SK-N-SH treated with all-trans-retinoic acid at 6 μM for 48 hours (cell line): ENCODE results near the gene DNAJB1.

Experiments used
- ARNTL ChIP-seq: fragments of 450-650 bp; formaldehyde crosslinking; IDR thresholded peaks from 2 replicates; pipeline ENCODE4 v1.5.0; 2020; ENCODE audit warnings: low read depth, mild to moderate bottlenecking, moderate library complexity, borderline replicate concordance
- CSDC2 ChIP-seq: fragments of 250-450 bp; sonication (Bioruptor Pico); IDR thresholded peaks from 2 replicates; pipeline ENCODE4 v1.5.0; 2020; ENCODE audit warnings: mild to moderate bottlenecking, moderate library complexity
- OSR1 ChIP-seq: fragments of 250-450 bp; sonication (Bioruptor Pico); IDR thresholded peaks from 2 replicates; pipeline ENCODE4 v1.8.0; 2022; ENCODE audit warnings: moderate library complexity, mild to moderate bottlenecking, inconsistent platforms
- PATZ1 ChIP-seq: fragments of 250-450 bp; sonication (Bioruptor Pico); IDR thresholded peaks from 2 replicates; pipeline ENCODE4 v1.8.0; 2020; ENCODE audit warnings: mild to moderate bottlenecking, moderate library complexity, borderline replicate concordance
- RARB ChIP-seq: fragments of 250-450 bp; sonication (Bioruptor Pico); IDR thresholded peaks from 2 replicates; pipeline ENCODE4 v1.8.0; 2021; ENCODE audit warnings: mild to moderate bottlenecking, moderate library complexity
- TCF4 ChIP-seq: fragments of 250-450 bp; sonication (Bioruptor Pico); IDR thresholded peaks from 2 replicates; pipeline ENCODE4 v1.8.0; 2021; ENCODE audit warnings: mild to moderate bottlenecking, moderate library complexity, borderline replicate concordance
- TOX ChIP-seq: fragments of 250-450 bp; sonication (Bioruptor Pico); IDR thresholded peaks from 2 replicates; pipeline ENCODE4 v1.8.0; 2021; ENCODE audit warnings: mild to moderate bottlenecking, moderate library complexity, borderline replicate concordance
- ZFP30 ChIP-seq: fragments of 450-650 bp; formaldehyde crosslinking; IDR thresholded peaks from 2 replicates; pipeline ENCODE4 v1.5.0; 2022; ENCODE audit warnings: mild to moderate bottlenecking, moderate library complexity
- ZNF565 ChIP-seq: fragments of 450-650 bp; formaldehyde crosslinking; conservative IDR thresholded peaks from 2 replicates; pipeline ENCODE4 v1.5.0; 2020; ENCODE audit warnings: low read depth, mild to moderate bottlenecking, moderate library complexity
- TF ChIP-seq, protein P1 (sequence below): fragments of 250-450 bp; sonication (Bioruptor Pico); IDR thresholded peaks from 2 replicates; pipeline ENCODE4 v1.5.1; 2020; ENCODE audit warnings: low read depth, mild to moderate bottlenecking, moderate library complexity

DNA sequence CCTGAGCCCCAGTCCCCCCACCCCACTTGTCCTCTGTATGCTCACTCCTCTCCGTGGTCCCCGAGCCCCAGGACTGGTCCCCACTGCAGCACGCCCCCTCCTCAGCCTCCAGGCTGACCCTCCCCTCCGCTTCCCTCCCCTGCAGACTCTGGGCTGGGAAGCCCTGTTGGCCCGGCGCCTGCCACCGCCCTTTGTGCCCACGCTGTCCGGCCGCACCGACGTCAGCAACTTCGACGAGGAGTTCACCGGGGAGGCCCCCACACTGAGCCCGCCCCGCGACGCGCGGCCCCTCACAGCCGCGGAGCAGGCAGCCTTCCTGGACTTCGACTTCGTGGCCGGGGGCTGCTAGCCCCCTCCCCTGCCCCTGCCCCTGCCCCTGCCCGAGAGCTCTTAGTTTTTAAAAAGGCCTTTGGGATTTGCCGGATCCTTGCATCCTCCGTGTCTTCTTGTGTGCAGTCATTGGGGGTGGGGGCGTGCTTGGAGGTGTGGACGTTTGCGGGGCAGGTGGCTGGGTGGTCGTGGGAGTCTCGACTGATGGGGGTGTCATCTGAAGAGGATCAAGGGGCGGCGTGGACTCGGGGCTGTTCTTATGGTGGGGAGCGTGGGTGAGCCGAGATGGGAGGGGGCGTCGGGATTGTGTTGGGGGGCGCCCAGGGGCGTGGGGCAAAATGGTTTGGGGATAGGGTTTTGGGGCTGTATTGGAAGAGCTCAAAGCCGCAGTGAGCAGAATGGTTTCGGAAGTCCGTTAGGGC lies 46.6 kb downstream of the DNAJB1 start:
- TF ChIP-seq PATZ1 (CRISPR knock-in tag) (no peak), RARB (CRISPR knock-in tag) (no peak), ARNTL (CRISPR knock-in tag) (no peak), TCF4 (CRISPR knock-in tag) (no peak), OSR1 (CRISPR knock-in tag) (no peak), CSDC2 (CRISPR knock-in tag) (no peak), ZNF565 (CRISPR knock-in tag) (no peak), ZFP30 (no peak), TOX (CRISPR knock-in tag) (no peak)
- TF ChIP-seq, protein P1, sequence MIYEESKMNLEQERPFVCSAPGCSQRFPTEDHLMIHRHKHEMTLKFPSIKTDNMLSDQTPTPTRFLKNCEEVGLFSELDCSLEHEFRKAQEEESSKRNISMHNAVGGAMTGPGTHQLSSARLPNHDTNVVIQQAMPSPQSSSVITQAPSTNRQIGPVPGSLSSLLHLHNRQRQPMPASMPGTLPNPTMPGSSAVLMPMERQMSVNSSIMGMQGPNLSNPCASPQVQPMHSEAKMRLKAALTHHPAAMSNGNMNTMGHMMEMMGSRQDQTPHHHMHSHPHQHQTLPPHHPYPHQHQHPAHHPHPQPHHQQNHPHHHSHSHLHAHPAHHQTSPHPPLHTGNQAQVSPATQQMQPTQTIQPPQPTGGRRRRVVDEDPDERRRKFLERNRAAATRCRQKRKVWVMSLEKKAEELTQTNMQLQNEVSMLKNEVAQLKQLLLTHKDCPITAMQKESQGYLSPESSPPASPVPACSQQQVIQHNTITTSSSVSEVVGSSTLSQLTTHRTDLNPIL (CRISPR knock-in tag): no peak
